Parathyroid adenoma (tissue), 2 donors: ENCODE data around the gene PYY.
"Not testable (repeated sequence)": the region's sequence is repeated elsewhere in the genome, so short reads cannot be mapped to it uniquely, and the experiment has no call there.

Experiments
- H2AFZ ChIP-seq: fragments of 300-600 bp; sonication (generic); one replicate; pipeline ENCODE4 v1.7.0; 2017; ENCODE audit warnings: antibody characterized with exemption, mild to moderate bottlenecking
- H3K27ac ChIP-seq: fragments of 300-600 bp; sonication (generic); one replicate; pipeline ENCODE4 v1.7.0; 2017
- H3K27me3 ChIP-seq: fragments of 300-600 bp; sonication (generic); one replicate; pipeline ENCODE4 v1.7.0; 2017; ENCODE audit warnings: low read length; ENCODE audit not compliant: control insufficient read depth, insufficient read depth
- H3K36me3 ChIP-seq: fragments of 300-600 bp; sonication (generic); one replicate; pipeline ENCODE4 v1.7.0; 2017; ENCODE audit warnings: low read length; ENCODE audit not compliant: control insufficient read depth, insufficient read depth
- H3K4me1 ChIP-seq: fragments of 300-600 bp; sonication (generic); one replicate; pipeline ENCODE4 v1.7.0; 2017; ENCODE audit warnings: control low read depth
- H3K4me2 ChIP-seq: fragments of 300-600 bp; sonication (generic); one replicate; pipeline ENCODE4 v1.7.0; 2017; ENCODE audit warnings: low read length
- H3K4me3 ChIP-seq: fragments of 300-600 bp; sonication (generic); one replicate; pipeline ENCODE4 v1.7.0; 2017; ENCODE audit warnings: low read depth, low read length
- H3K79me2 ChIP-seq: fragments of 300-600 bp; sonication (generic); one replicate; pipeline ENCODE4 v1.7.0; 2017; ENCODE audit warnings: control low read depth
- H3K9ac ChIP-seq: fragments of 300-600 bp; sonication (generic); one replicate; pipeline ENCODE4 v1.7.0; 2017; ENCODE audit warnings: mild to moderate bottlenecking
- H3K9me3 ChIP-seq: fragments of 300-600 bp; sonication (generic); one replicate; pipeline ENCODE4 v1.7.0; 2017; ENCODE audit warnings: low read length; ENCODE audit not compliant: control insufficient read depth
- TF ChIP-seq, protein P1 (sequence below): fragments of 300-600 bp; sonication (generic); IDR thresholded peaks from one replicate; pipeline ENCODE4 v1.7.0; 2017; ENCODE audit warnings: antibody characterized with exemption, mild to moderate bottlenecking
- donor health status: primary hyperparathyroidism.

The PYY gene

DNA sequence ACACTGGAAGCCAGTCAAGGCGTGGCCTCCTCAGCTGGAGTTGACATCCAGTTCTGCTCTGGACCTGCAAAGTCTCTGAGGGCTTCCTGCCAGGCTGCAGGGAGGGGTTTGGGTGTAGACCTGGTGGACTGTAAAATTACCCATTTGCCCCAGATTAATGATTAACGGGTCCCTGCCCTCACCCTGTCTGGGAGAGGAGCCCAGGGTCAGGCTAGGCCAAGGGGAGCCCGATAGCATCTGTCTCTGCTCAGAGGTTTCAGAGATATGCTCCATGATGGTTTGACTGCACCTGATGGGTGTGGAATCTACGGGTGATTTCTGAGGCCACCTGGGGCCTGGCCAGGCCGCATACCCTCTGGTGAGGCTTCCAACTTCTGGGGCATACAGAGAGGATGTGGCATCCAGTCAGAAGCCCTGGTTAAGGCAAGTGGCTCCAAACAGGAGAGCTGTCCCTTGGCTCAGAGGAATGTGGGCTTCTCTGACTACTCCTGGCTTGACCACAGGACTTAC, 22.6 kb downstream of the PYY start:
- H3K4me3 ChIP-seq = no peak overlapping the region
- H3K9me3 ChIP-seq = no peaks in the 10 kb centered on the region
- H2AFZ ChIP-seq = peak overlapping the region; percentile 50
- H3K36me3 ChIP-seq = no peaks in the 10 kb centered on the region
- H3K27me3 ChIP-seq = no peaks in the 10 kb centered on the region
- TF ChIP-seq, protein P1, sequence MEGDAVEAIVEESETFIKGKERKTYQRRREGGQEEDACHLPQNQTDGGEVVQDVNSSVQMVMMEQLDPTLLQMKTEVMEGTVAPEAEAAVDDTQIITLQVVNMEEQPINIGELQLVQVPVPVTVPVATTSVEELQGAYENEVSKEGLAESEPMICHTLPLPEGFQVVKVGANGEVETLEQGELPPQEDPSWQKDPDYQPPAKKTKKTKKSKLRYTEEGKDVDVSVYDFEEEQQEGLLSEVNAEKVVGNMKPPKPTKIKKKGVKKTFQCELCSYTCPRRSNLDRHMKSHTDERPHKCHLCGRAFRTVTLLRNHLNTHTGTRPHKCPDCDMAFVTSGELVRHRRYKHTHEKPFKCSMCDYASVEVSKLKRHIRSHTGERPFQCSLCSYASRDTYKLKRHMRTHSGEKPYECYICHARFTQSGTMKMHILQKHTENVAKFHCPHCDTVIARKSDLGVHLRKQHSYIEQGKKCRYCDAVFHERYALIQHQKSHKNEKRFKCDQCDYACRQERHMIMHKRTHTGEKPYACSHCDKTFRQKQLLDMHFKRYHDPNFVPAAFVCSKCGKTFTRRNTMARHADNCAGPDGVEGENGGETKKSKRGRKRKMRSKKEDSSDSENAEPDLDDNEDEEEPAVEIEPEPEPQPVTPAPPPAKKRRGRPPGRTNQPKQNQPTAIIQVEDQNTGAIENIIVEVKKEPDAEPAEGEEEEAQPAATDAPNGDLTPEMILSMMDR = no peak
- H3K4me2 ChIP-seq = no peak overlapping the region
- no peak overlapping the region for H3K9ac ChIP-seq
- H3K27ac ChIP-seq = peak overlapping the region; percentile 63
- H3K79me2 ChIP-seq = no peaks in the 10 kb centered on the region
- H3K4me1 ChIP-seq = peaks cover 29% of the 10 kb centered on the region

DNA sequence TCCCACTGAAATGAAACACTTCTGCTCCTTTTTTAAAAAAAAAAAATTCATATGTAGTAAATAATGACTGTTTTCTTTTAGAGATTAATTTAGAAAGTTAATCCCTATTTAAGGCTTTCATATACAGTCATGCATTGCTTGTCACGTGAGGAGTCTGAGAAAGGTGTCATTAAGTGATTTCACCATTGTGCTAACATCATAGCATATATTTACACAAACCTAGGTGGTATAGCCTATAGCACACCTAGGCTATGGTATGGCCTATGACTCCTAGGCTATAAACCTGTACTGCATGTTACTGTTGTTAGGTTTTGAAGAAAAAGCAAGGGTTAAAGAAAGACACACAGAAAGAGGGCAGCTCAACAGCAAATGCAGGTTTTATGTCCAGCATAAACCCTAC, 25.1 kb downstream of the PYY start:
- Histone ChIP-seq H2AFZ (no peak overlapping the region), H3K4me2 (no peak overlapping the region), H3K27ac (no peak overlapping the region), H3K9me3 (no peaks in the 10 kb centered on the region), H3K36me3 (no peaks in the 10 kb centered on the region), H3K4me3 (no peak overlapping the region), H3K79me2 (no peaks in the 10 kb centered on the region), H3K9ac (no peak overlapping the region), H3K4me1 (peaks cover 19% of the 10 kb centered on the region), H3K27me3 (no peaks in the 10 kb centered on the region)
- TF ChIP-seq, protein P1 = no peak

DNA sequence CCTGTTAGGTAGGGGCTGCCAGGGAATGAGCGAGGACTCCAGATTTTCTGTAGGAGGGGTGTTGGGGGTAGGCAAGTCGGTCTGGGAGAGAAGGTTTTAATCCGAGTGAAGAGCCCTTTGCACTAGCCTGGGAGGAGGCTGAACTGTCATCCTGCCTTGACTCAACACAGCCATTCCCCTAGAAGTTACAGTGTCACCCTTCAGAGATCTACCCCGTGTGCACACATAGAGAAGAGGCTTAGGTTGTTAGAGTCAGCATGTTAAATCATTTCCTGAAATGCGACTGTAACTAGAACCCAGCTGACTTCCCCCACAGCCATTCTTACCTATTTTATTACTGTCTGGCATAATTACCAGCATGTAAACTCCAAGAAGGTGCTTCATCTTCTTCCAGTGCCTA, 25.8 kb downstream of the PYY start:
- H3K4me2 ChIP-seq, H3K27me3 ChIP-seq, H3K9me3 ChIP-seq, H3K27ac ChIP-seq, H3K4me3 ChIP-seq, H3K36me3 ChIP-seq, H3K9ac ChIP-seq, H3K79me2 ChIP-seq: not testable (repeated sequence)
- Histone ChIP-seq H2AFZ (peak overlapping the region; percentile 98), H3K4me1 (peaks cover 19% of the 10 kb centered on the region)

DNA sequence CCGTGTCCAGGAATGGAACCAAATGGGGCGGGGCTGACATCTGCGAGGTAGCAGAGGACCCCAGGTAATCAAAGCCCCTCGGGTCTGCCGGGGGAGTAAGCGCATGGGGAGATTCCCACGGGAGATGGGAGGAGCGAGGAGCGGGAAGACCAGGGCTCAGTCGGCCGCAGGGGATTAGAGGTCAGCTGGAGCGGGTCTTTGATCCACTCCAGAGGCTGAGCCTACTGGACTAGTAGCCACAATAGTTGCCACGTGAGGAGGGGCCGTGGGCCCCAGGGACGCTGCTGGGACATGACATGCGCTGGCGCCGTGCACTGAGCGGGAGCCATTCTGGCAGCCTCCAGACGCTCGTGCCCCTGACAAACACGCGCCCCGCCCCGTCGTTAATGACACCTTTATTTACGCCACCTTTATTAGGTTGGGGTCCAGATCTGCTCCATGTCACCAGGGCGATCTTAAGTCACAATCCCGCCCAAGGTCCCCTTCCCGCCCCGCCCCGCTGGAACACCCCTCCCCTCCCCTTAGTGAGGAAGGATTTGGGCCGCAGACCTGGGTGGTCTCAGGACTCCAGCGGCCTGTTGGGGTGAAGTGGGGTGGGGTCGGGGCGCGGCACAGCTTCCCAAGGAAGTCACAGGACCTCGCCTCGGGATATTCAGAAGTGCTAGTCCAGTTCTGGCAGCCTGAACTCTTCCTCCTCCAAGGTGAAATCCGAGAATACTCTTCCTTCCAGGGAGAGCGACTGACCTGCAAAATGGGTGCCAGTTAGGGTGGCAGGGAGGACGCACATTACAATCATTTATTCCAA, 26.5 kb downstream of the PYY start:
- Histone ChIP-seq H3K4me1 (peaks cover 19% of the 10 kb centered on the region), H3K27ac (peak overlapping the region; percentile 43), H3K27me3 (no peaks in the 10 kb centered on the region), H3K4me2 (peak overlapping the region; percentile 51), H3K9me3 (no peaks in the 10 kb centered on the region), H3K4me3 (no peak overlapping the region), H3K9ac (no peak overlapping the region), H3K36me3 (no peaks in the 10 kb centered on the region), H3K79me2 (no peaks in the 10 kb centered on the region), H2AFZ (peak overlapping the region; percentile 98)
- TF ChIP-seq, protein P1 = no peak

DNA sequence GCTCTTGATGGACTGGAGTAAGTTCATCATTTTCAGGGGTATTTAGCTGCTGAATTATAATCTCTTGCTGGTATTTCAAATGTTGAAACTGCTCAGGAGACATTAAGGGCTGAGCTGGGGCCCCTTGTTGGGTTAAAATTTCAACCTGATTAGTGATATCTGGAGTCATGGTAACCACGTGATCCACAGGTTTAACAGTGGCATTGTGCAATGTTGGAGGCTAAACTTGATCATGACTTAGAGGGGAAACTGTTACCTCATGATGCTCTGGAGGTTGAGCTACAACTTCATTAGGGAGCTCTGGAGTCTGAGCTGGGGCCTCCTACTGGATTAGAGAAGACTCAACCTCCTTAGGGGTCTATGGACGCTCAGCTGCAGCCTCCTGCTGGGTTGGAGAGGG, 29.2 kb downstream of the PYY start:
- Histone ChIP-seq H3K36me3 (no peaks in the 10 kb centered on the region), H3K79me2 (no peaks in the 10 kb centered on the region), H3K27ac (no peak overlapping the region), H3K4me3 (no peak overlapping the region), H3K4me2 (no peak overlapping the region), H3K27me3 (no peaks in the 10 kb centered on the region), H3K9me3 (no peaks in the 10 kb centered on the region), H3K9ac (no peak overlapping the region), H3K4me1 (peaks cover 2% of the 10 kb centered on the region), H2AFZ (no peak overlapping the region)
- TF ChIP-seq, protein P1 = no peak
